SK-N-MC (cell line): ENCODE results near the gene TXK.

Experiments used
- EZH2 ChIP-seq: fragments of 200-600 bp; sonication (generic); IDR thresholded peaks from one replicate; pipeline ENCODE4 v1.6.1; 2017; ENCODE audit warnings: antibody characterized with exemption
- FOXP2 ChIP-seq: optimal IDR thresholded peaks from 2 replicates; pipeline ENCODE3; 2011; ENCODE audit warnings: mild to moderate bottlenecking, moderate library complexity; ENCODE audit not compliant: insufficient read depth; ENCODE audit errors: extremely low read length, control extremely low read depth
- POLR2AphosphoS5 ChIP-seq: IDR thresholded peaks from 2 replicates; pipeline ENCODE4 v1.6.1; 2012; ENCODE audit warnings: mild to moderate bottlenecking, low read depth, low read length, borderline replicate concordance

GRCh38 chr4:48064349-48064748 lies 69.7 kb downstream of the TXK start:
- TF ChIP-seq EZH2, result no peak
- TF ChIP-seq POLR2AphosphoS5, result no peak
- no peak for TF ChIP-seq FOXP2
